ENCODE data around the gene ST6GALNAC6. TPM values are rescaled to one million over a fixed set of nuclear protein-coding genes. Genes with fewer than 3 reads are reported as not detected.
"Not testable (repeated sequence)": the region's sequence is repeated elsewhere in the genome, so short reads cannot be mapped to it uniquely, and the experiment has no call there.

Gene ST6GALNAC6
- total RNA-seq, 1 donor from 2014 or later, result 35.2 TPM

DNA sequence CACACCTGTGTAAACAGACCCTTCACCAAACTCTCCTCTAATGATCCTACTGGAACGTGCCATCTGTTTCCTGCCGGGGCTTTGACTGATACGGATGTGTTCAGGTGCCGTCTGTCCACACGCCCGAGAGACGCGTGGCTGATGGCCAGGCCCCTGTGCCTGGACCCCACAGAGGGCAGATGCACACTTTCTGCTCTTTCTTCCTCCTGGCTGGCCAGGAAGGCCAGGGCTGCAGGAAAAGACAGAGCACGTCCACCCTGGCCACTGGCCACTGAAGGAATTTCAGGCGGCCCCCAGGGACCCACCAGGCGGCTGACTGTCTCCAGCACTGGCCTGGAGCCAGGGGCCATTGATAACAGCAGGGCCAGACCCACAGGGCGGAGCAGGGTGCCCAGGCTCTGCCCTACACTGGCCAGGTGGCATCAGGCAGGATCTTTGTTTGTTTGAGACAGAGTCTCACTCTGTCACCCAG, 41.3 kb downstream of the ST6GALNAC6 start:
- DNase-seq (ENCODE audit: low spot score), result no peak
- ATAC-seq, result peak; percentile 8

DNA sequence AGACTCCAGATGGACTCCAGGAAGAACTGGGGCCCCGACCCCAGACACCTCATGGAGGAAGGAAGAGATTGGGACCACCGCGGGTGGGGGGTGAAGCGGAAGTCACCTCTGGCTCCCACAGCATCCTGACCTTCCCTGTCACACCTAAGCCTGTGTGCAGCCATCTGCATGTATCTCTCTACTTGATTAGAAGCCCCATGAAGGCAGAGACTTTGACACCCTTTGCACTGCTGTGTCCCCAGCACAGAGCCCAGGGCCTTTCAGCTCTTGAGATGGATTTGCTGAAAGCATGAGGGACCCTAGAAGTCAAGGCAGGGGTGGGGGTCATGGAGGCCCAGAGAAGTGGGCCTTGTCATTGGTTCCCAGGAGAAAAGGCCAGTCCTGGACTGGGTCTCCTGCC, 42.1 kb downstream of the ST6GALNAC6 start:
- ATAC-seq (no peak), DNase-seq (ENCODE audit: low spot score) (no peak)

DNA sequence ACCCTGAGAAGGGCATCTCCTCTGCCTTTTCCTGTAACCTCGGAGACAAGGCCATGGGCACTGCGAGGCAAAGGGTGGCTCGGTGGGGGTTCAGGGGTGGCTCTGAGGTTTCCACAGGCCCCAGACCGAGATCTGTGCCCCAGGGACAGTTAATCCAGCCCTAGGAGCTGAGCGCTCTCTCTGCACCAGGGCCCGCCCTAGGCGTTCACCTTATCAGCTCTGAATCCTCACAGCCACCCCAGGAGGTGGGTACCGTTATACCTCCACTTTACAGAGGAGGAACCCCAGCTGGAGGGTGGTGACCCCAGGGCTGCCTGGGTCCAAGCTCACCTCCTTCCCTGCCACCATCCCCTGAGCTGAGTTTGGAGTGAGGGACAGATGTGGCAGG, 42.7 kb downstream of the ST6GALNAC6 start:
- ATAC-seq, result no peak
- no peak for DNase-seq (ENCODE audit: low spot score)

DNA sequence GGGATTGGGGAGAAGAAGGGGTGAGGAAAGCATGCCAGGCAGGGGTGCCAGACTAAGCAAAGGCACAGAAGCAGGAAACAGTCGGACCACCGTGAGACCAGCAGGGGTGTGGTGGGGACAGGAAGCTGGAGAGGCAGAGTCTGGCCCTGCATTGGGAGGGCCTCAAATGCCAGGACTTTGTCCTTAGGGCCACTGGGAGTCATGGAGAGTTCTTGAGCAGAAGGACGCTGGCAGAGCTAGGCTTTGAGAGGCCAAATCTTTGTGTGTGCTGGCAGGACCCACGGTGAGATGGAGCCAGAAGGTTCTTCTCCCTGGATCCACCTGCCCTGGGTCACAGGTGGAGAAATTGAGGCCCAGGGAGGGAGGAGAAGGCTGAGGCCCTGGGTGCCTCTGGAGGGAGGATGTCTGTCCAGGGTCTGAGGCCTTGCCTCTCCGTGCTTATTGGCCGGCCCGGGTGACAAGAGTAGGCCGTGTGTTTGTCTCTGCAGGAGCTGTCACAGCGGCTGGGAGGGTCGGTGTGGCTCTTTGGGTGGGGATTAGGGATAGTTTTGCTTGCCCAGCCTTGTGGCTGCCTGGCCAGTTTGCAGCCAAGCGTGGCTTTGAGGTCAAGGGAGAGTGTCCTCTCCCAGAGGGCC, 43.2 kb downstream of the ST6GALNAC6 start:
- no peak for ATAC-seq
- DNase-seq (ENCODE audit: low spot score), result no peak

DNA sequence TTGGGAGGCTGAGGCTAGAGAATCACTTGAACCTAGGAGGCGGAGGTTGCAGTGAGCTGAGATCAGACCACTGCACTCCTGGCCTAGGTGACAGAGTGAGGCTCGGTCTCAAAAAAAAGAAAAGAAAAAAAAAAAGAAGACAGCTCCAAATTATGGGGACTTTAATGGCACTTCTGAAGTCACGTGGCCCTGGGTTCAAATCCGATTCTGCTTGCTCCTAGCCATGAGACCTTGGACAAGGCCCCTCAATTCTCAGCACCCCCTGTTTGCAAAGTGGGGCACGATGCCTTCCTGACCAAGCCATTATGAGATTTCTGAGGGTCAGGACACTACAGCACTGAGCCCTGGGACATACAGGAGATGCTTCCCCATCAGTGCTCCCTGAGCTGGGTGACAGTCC, 43.9 kb downstream of the ST6GALNAC6 start:
- DNase-seq (ENCODE audit: low spot score) (no peak), ATAC-seq (no peak)

DNA sequence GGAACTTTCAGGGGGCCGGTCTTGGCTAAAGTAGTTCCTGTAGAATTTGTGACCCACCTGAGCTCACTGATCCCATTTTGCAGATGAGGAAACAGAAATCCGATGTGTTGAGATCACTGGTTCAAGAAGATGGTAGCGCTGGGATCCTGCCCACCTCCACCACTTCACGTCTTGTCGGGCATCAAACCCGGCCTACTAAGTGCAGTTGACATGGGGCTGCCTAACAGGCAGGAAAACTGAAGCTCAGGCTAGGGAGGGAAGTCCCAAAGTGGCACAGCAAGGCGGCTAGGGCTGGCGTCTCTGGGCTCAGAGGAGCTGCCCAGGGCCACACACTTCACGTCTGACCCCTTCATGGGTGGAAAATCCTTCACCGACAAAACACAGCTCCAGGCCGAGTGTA, 44.4 kb downstream of the ST6GALNAC6 start:
- no peak for DNase-seq (ENCODE audit: low spot score)

DNA sequence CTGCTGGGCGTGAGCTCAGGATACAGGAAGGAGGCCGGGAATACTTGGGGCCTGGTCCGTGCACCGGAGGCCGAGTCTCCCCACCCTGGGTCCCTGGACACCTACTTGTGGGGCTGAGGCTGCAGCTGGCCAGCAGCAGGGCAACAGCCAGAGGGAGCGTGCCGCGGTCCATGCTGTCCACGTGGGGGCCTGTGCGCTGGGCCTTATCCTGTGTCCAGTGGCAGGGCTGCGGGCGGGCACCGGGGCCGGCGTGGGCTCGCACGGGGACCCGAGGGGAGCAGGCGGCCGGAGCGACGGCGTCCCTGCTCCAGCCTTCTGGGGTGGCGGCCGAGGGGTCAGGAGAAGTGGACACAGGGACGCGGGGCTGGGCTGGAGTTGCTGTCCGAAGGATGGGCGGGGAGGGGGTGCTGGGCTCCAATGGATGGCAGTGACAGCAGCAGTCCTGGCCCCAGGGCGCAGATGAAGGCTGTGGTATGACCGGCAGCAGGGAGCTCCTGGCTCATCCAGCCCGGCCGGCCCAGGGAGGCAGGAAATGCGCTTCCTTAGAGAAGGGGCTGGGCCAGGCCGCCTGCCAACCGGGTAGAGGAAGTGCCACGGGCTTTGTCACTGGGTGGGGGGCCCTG, 45.1 kb downstream of the ST6GALNAC6 start, which contains the start of gene ENG:
ENG (minus strand) TSS at position 475 of the 623 bp plus-strand sequence; CDS start at position 172, 303 bp downstream.
- DNase-seq (ENCODE audit: low spot score) (peak; percentile 66), ATAC-seq (peak; percentile 68)

More for the DNA sequence above, 44.4 kb downstream of the ST6GALNAC6 start:
- ATAC-seq, result no peak

DNA sequence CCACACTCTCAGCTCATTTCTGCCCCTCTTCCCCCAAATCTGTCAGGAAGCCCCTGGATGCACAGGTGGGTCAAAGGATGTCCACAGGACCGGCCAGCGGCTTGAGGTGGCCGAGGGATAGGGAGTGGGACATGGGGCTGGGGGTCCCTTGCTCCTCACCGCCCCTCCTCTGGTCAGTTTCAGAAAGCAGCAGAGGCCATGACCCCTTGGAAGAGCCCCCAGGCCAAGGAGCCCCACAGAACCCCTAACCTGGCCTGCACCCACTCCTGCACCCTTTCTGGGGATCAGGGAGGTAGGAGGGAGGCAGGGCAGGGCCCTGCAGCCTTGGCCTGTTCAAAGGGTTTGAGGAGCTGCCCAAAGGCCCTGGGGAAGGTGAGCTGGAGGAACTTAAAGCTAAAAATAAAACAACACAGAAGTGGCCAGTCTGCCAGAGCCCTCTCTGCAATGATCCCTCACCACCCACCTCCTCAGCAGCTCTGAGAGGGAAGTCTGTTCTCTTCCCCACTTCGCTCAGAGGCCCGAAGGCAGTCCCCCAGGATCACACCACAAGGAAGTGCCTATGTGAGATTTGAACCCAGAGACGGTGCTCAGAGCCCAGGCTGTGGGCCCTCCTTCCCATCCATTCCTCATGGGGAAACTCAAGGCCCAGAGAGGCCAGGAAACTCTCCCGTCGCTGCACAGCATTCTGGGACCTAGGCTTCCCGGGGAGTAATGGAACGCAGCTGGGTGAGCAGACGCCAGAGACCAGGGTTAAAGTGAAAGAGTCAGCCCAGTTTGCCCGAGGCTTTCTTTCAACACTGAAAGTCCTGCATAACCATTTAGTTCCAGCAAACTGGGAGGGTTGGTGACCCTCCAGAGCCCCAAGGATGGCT, 45.9 kb downstream of the ST6GALNAC6 start:
- DNase-seq (ENCODE audit: low spot score), result no peak
- no peak for ATAC-seq

DNA sequence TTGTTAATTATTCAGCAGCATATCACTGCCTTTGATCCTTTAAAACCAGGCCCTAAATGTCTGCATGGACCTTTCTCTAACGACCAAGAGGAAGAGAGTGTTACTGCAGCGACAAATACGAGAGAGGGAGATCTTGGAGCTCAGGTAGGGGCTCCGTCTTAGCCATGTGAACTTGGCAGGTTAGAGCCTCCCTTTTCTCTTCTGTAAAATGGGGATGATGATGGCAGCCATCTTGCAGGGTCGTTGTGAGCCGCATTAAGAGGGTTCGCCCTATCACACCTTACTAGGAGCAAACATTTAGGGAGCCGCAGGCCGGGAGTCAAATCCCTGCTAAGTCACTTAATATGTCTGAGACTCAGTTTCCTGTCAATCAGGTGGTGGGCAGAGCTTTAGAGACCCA, 46.6 kb downstream of the ST6GALNAC6 start:
- ATAC-seq (no peak), DNase-seq (ENCODE audit: low spot score) (no peak)

DNA sequence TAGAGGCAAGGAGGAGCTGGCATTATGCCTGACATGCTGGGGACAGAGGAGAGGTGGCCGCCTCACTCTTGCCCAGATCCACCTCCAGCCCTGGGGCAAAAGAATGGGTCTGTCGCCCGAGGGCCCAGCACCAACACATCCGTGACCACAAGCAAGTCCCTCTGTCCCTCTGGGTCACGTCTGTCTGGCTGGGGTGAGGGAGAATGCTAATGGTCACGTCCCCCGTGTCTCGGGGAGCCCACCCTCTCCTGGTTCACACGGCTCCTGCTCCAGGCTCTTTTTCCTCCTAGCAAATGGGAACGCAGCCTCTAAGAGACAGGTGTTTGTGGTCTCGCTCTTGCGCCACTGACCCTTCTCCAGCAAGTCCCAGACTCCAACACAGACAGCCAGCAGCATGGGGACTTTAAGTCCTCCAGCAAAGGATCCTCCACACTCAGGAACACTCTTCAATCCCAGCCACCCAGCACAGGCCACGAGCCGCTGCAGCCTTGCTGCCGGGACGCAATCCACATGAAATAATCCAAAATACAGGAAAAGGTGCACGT, 49.0 kb downstream of the ST6GALNAC6 start:
- ATAC-seq, result no peak
- DNase-seq (ENCODE audit: low spot score), result no peak

DNA sequence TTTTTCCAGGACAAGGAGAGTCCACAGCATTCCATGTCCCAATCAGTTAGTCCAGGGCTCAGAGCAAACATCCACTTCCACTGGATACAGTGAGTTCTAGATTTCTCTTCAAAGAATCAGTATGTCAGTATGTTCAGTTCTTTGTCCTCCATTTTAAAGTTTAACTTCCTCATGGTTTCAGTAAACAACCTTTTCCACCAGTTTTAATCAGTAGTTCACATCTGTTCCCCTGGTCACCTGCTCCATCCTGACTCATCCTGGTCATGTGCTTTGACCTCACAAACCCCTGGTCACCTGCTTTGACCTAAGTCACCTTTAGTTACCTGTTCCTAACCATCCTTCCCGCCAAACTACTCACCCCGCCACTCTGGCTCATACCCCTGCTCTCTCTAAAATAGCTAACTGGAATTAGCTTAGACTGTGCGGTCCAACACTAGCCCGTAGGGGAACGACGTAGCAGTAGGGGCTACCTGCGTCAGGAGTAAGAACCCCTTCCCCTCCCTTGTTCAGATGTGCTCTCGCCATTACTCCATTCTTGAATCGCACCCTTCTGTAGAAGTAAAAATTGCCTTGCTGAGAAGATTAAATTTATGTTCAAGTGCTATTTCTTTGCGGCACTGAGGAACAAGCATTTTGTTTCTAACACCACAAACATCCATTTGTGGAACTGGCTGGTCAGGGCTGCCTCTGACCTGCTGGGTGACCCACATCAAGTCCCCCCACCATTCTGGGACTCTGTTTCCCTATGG, 50.5 kb downstream of the ST6GALNAC6 start:
- no peak for ATAC-seq
- no peak for DNase-seq (ENCODE audit: low spot score)

DNA sequence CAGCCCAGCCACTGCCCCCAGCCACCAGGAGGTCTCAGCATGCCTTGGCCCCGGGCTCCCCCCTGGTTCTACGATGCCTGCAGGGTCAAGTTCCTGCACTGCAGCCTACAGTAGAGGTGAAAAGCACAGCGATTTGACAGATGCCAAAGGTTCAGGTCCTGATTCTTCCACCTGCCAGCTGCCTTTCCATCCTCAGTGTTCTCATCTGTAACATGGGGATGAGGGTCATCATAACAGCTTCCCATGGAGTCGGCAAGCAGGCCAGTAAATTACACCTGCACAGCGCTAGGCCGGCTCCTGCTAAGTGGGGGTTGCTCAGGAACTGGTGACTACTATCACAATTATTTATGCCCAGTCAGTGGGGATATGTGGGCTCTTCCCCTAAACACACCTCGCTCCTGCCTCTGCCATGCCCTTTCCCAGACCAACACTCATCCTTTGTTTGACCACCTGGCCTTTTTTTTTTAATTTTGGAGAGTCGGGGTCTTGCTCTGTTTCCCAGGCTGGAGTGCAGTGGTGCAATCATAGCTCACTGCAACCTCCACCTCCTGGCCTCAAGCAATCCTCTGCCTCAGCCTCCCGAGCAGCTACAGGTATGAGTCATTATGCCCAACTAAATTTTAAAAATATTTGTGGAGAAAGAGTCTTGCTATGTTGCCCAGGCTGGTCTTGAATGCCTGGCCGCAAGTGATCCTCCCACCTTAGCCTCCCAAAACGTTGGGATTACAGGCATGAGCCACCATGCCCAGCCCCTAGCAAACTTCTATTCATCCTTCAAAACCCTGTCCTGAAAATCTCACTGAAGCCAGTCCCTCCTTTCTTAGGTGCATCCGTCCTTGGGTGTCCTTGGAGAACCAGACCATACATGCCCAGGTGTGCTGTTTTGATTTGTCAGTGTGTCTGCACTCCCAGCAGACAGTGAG, 51.3 kb downstream of the ST6GALNAC6 start:
- DNase-seq (ENCODE audit: low spot score), result no peak
- ATAC-seq, result no peak

DNA sequence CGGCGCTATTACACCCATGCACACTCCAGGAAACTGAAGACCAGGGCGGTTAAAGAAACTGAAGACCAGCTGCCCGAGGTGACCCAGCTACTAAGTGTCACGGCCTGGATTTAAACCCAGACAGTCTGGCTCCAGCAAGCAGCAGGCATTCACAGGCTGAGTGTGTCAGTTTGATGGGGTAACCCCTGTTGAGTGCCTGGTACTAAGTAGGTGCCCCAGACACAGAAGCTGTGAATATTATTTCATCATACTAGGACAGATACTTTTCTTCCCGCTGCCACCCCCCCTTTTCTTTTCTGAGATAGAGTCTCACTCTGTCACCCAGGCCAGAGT, 52.3 kb downstream of the ST6GALNAC6 start:
- ATAC-seq (peak; percentile 57), DNase-seq (ENCODE audit: low spot score) (no peak)

DNA sequence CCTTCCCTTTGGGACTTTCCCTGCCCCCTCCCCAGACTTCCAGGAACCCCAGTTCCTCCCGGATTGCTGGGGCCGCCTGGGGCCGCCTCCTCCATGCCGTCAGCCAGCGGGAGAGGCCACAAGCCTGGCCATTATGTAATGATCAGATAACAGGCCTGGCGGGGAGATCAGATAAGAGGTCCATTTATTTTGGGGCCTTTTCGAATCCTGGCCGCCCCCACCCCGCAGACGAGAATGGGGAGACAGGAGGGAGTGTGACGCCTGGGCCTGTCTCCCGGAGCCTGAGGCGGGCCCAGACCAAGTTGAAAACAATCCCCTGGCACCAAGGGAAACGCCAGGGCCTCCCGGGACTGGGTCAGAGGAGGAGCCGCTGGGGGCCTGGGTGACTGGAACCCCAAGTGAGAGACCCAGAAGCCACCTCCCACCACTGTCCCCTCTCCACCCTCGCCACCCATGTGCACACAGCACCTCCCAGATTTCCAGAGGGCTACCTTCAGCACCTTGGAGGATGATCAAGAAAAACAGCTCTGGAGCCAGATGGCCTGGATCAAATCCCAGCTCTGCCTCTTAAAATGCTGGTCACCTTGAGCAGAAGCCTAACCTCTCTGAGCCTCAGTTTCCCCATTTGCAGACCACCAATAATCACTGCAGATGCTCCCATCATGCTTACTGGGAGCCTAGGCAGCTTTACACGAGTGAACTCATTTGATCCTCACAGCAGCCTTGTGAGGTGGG, 52.8 kb downstream of the ST6GALNAC6 start:
- ATAC-seq (no peak), DNase-seq (ENCODE audit: low spot score) (no peak)

DNA sequence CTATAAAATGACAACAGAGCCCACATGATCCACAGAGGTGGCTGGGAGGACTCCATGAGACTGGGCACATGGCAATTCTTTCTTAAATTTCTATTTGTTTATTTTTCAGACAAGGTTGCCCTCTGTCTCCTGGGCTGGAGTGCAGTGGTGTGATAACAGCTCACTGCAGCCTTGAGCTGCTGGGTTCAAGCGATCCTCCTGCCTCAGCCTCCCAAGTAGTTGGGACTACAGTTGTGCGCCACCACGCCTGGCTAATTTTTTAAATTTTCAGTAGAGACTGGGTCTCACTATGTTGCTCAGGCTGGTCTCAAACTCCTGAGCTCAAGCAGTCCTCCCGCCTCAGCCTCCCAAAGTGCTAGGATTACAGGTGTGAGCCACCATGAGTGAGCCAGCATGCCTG, 53.8 kb downstream of the ST6GALNAC6 start:
- DNase-seq (ENCODE audit: low spot score); ATAC-seq: not testable (repeated sequence)

DNA sequence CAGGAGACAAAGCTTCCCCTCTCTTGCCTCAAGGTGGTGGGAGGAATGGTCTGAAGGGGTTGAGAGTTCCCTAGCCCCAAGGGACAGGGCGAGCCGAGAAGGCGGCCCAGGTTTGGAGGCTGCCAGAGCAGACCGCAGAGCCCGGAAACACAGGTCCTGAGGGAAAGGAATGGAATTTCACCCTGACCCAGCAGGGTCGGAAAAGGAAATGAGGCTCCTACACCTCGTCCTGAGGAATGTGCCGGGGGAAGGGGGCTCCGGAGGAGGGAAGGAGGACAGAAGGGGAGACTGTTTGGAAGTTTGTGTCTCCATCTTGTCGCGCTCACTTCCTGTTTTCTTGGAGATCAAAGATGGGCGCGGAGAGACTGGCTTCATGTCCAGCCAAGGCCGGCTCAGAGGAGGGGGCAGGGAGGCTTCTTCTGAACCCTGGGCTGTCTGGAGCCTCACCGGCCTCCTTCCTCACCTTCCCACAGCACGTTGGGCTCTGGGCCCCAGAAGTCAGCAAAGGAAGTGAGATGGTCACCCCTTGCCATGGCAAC, 54.5 kb downstream of the ST6GALNAC6 start:
- peak; percentile 35 for ATAC-seq
- DNase-seq (ENCODE audit: low spot score), result no peak

DNA sequence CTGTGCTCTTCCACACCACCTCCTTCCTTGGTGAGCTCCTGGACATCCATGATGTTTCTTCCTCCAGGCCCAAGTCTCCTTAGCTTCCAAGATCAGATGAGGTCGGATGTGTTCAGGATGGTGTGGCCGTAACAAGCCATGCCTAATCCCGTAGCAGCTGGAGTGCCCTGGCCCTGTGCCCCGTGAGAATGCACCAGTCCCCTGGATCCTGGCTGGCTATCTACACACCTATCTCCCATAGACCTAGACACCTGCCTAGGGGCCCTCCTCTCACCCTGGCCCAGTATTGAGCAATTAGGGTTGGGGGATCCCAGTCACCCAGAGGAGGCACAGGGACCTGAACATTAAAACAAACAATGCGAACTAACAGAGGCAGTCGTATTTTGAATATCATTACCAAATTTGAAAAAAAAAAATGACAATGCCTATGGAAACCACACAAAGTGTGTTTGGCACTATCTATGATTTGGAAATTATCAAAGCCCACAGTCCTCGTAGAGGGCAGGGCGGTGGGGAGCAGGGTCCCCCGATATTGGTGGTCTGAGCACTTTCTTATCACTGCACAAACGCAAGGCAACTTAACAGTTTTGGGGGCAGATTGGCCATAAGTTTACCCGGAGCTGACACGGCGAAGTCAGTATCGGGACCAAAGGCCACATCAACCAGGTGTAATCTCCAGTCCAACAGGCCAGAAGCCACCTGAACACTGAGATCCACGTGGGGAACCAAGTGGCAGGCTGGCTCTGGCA, 58.1 kb downstream of the ST6GALNAC6 start:
- DNase-seq (ENCODE audit: low spot score), result no peak
- no peak for ATAC-seq
